K562 (cell line): ENCODE results near the gene RCOR1. TPM values are rescaled to one million over a fixed set of nuclear protein-coding genes. Genes with fewer than 3 reads are reported as not detected.
A peak's percentile ranks its signal among the peaks of the same experiment; 100 is the strongest.

ENCODE experiments used
- BCLAF1 ChIP-seq, 2 experiments: fragments of 450-650 bp in 1 of 2; IDR thresholded peaks; 2 replicates each; pipeline ENCODE4 v1.6.1; 2011 to 2017; ENCODE audit warnings: low read depth in 2 of 2, antibody characterized with exemption in 1 of 2, borderline replicate concordance in 1 of 2, low read length in 1 of 2, mild to moderate bottlenecking in 1 of 2, mixed read lengths in 1 of 2; ENCODE audit not compliant: control insufficient read depth in 1 of 2
- E2F6 ChIP-seq, 2 experiments: IDR thresholded peaks; 2 replicates each; pipeline ENCODE4 v1.6.1; 2011; ENCODE audit warnings: borderline replicate concordance in 1 of 2, control low read depth in 1 of 2, low read depth in 1 of 2, low read length in 1 of 2, mild to moderate bottlenecking in 1 of 2, mixed read lengths in 1 of 2, moderate library complexity in 1 of 2; ENCODE audit not compliant: insufficient read depth in 1 of 2, insufficient read length in 1 of 2, poor library complexity in 1 of 2, severe bottlenecking in 1 of 2; ENCODE audit errors: extremely low read depth in 1 of 2
- GTF2A2 ChIP-seq: IDR thresholded peaks from 2 replicates; pipeline ENCODE4 v1.6.1; 2016; ENCODE audit warnings: mild to moderate bottlenecking, missing genetic modification characterization, missing compliant biosample characterization
- MLLT1 ChIP-seq, 2 experiments: fragments of 450-650 bp; IDR thresholded peaks; 2 replicates each; pipeline ENCODE4 v1.6.1; 2016
- PHF21A ChIP-seq: fragments of 450-650 bp; IDR thresholded peaks from 2 replicates; pipeline ENCODE4 v1.6.1; 2017; ENCODE audit warnings: low read depth, borderline replicate concordance
- POLR2A ChIP-seq: fragments of 450-650 bp; conservative IDR thresholded peaks from 2 replicates; pipeline ENCODE4 v1.6.1; 2016
- PPARD ChIP-seq: fragments of 250-450 bp; sonication (Bioruptor Pico); IDR thresholded peaks from 2 replicates; pipeline ENCODE4 v1.8.0; 2022; ENCODE audit warnings: inconsistent platforms, mild to moderate bottlenecking, moderate library complexity
- TARDBP ChIP-seq: fragments of 450-650 bp; IDR thresholded peaks from 2 replicates; pipeline ENCODE4 v1.6.1; 2016
- THAP7 ChIP-seq: fragments of 250-450 bp; sonication (Bioruptor Pico); IDR thresholded peaks from 2 replicates; pipeline ENCODE4 v1.5.0; 2021
- WHSC1 ChIP-seq: IDR thresholded peaks from one replicate; pipeline ENCODE4 v1.6.1; 2012; ENCODE audit warnings: low read length, control low read depth, inconsistent platforms
- ZBTB12 ChIP-seq: fragments of 250-450 bp; sonication (Bioruptor Pico); IDR thresholded peaks from 2 replicates; pipeline ENCODE4 v1.4.0; 2020
- ZBTB7A ChIP-seq: IDR thresholded peaks from 2 replicates; pipeline ENCODE4 v1.6.1; 2011; ENCODE audit warnings: low read depth, mild to moderate bottlenecking, low read length, moderate library complexity, borderline replicate concordance; ENCODE audit not compliant: control insufficient read depth
- ZNF766 ChIP-seq: fragments of 200-800 bp; sonication (Bioruptor generic); conservative IDR thresholded peaks from 2 replicates; pipeline ENCODE4 v1.6.1; 2016; ENCODE audit warnings: missing genetic modification characterization, missing compliant biosample characterization
- polyA plus RNA-seq, 8 experiments: library from polyadenylated mRNA; depleted of rRNA in 4 of 8; stranded (reverse) in 5 of 8; unstranded in 3 of 8; fragments of >200 nt; fragmentation: Nextera tagmentation in 2 of 8; fragmentation: Illumina TruSeq in 1 of 8; extraction: Ambion mirVana in 2 of 8; extraction: Trizol in 1 of 8; gene quantifications; 2 replicates each; pipeline versions ENCODE4 v1.2.1 to v1.2.3, GENCODE V29; 2011 to 2014; ENCODE audit warnings: inconsistent platforms in 1 of 8, missing spikeins in 1 of 8
- total RNA-seq, 7 experiments: library from RNA; depleted of rRNA in 6 of 7; stranded (reverse); fragments of >200 nt in 6 of 7; fragmentation: Illumina TruSeq in 2 of 7; extraction: Trizol in 2 of 7; gene quantifications; 2 replicates each; pipeline versions ENCODE4 v1.2.1 to v1.2.3, GENCODE V29; 2011 to 2021; ENCODE audit warnings: low replicate concordance in 1 of 7

Gene RCOR1
- total and polyA plus RNA-seq, 9 of the 15 experiments (the other 6 are each of a cell fraction or from before 2014, with no cell fraction given): 8.5 to 47.9 (median 20.9) TPM

GRCh38 chr14:102776761-102777710, 184.6 kb downstream of the RCOR1 start, which contains the start of gene TRAF3 (continued):
- TF ChIP-seq ZNF766 (CRISPR knock-in tag) (peak; percentile 66), BCLAF1 (IDR thresholded peaks at IDR 0.05; ENCODE audit: borderline replicate concordance in 1 of 2, control insufficient read depth in 1 of 2, low read depth in 2 of 2, low read length in 1 of 2) (no peak), PHF21A (no peak), WHSC1 (no peak), POLR2A (no peak), ZBTB7A (no peak), GTF2A2 (tag) (no peak), THAP7 (CRISPR knock-in tag) (no peak), MLLT1 (IDR thresholded peaks at IDR 0.05) (0 out of 4 replicates have a peak, but pooled peaks of 1 of the 2 experiments have one; percentile 60), ZBTB12 (CRISPR knock-in tag) (no peak), PPARD (no peak), E2F6 (IDR thresholded peaks at IDR 0.05; ENCODE audit: borderline replicate concordance in 1 of 2, extremely low read depth in 1 of 2, insufficient read depth in 1 of 2, insufficient read length in 1 of 2, low read depth in 1 of 2, low read length in 1 of 2, poor library complexity in 1 of 2, severe bottlenecking in 1 of 2) (peak; percentile 21 to 82), TARDBP (no peak)
